Epithelial cell of proximal tubule (primary cell): Measurements from ENCODE around the gene MPZL2. TPM values are rescaled to one million over a fixed set of nuclear protein-coding genes. Genes with fewer than 3 reads are reported as not detected.

ENCODE experiments used
- DNase-seq: peaks from one replicate; pipeline ENCODE4 v3.0.0-alpha.2; 2011; ENCODE audit warnings: low read depth
- H3K4me3 ChIP-seq: 2 replicates; pipeline ENCODE4 v1.5.1; 2011; ENCODE audit warnings: low read depth, mild to moderate bottlenecking, low read length
- total RNA-seq: library from RNA; depleted of rRNA; stranded (reverse); fragments of >200 nt; gene quantifications from 2 replicates; pipeline ENCODE4 v1.2.3, GENCODE V29; 2015
- TF ChIP-seq, protein P1 (sequence below): conservative IDR thresholded peaks from 2 replicates; pipeline ENCODE4 v1.5.1; 2012; ENCODE audit warnings: low read depth, mild to moderate bottlenecking, low read length

MPZL2 gene
- total RNA-seq, 1 donor from 2014 or later, result 19.9 TPM

DNA sequence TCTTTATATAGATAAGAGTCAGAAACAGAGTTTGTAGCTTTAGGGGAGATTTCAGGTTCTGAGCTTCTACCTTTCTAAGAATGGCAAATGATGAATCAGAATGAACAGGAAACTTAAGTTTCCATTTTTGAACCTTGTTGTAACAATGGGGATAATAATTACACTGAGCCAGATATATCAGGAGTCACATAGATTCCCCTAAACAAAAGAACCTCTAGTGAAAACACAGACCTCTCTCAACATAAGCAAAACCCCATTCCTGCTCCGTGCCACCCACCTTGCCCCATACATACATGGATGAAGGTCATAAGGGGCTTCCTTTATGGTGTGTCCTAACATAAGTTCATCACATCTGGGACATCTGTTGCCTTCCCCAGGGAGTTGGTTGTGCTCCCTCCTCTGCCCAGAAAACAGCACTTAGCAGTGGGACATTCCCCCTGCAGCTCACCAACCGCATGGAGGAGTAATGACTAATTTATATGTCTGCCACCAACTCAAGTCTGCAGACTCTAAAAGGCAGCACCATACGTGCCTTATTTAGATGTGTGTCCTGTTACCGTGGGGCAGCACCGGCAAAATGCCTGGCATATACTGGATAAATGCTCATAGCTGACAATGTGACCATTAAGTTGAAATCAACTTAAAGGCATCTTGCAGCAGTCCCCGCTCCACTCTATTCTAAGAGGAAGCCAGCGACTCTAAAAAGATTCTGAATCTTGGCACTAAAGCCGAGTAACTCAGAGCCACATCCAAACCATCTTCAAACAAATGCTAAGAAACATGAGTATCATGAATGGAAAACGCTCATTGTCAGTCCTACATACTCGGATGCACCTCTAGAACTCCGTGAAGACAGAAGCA lies 47.2 kb downstream of the MPZL2 start:
- H3K4me3 ChIP-seq, result no peak overlapping the region
- no peak for DNase-seq
- TF ChIP-seq, protein P1, sequence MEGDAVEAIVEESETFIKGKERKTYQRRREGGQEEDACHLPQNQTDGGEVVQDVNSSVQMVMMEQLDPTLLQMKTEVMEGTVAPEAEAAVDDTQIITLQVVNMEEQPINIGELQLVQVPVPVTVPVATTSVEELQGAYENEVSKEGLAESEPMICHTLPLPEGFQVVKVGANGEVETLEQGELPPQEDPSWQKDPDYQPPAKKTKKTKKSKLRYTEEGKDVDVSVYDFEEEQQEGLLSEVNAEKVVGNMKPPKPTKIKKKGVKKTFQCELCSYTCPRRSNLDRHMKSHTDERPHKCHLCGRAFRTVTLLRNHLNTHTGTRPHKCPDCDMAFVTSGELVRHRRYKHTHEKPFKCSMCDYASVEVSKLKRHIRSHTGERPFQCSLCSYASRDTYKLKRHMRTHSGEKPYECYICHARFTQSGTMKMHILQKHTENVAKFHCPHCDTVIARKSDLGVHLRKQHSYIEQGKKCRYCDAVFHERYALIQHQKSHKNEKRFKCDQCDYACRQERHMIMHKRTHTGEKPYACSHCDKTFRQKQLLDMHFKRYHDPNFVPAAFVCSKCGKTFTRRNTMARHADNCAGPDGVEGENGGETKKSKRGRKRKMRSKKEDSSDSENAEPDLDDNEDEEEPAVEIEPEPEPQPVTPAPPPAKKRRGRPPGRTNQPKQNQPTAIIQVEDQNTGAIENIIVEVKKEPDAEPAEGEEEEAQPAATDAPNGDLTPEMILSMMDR, result no peak

DNA sequence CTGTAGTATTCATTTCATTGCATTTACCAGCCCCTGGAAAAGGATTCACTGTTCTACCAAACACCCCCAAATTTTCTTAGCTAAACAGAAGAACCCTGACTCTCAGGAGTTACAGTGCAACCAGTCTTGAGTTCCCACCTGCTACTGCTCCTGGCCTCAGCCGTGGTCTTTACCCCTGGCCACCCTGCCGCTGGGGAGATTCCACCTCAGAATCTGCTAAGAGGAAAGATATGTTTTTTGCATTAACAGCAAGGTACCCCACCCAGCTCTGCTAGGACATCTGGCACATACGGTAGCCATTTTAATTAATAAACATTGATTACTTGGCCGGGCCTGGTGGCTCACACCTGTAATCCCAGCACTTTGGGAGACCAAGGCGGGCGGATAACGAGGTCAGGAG lies 48.3 kb downstream of the MPZL2 start:
- TF ChIP-seq, protein P1, result no peak
- H3K4me3 ChIP-seq, result no peak overlapping the region

DNA sequence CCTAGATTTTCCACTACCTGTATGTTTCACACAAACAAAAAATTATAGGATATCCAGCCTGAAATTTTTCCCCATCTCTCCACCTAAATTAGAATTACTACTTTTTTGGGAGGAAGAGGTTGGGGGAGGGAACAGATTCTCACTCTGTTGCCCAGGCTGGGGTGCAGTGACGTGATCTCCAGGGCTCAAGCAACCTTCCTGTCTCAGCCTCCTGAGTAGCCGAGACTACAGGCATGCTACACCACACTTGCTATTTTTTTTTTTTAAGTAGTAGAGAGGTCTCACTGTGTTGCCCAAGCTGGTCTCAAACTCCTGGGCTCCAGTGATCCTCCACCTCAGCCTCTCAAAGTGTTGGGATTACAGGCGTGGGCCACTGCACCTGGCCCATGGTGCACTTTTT lies 48.8 kb downstream of the MPZL2 start:
- DNase-seq, result no peak
- H3K4me3 ChIP-seq, result no peak overlapping the region
- TF ChIP-seq, protein P1, result no peak

More for the DNA sequence above, 48.3 kb downstream of the MPZL2 start:
- no peak for DNase-seq

DNA sequence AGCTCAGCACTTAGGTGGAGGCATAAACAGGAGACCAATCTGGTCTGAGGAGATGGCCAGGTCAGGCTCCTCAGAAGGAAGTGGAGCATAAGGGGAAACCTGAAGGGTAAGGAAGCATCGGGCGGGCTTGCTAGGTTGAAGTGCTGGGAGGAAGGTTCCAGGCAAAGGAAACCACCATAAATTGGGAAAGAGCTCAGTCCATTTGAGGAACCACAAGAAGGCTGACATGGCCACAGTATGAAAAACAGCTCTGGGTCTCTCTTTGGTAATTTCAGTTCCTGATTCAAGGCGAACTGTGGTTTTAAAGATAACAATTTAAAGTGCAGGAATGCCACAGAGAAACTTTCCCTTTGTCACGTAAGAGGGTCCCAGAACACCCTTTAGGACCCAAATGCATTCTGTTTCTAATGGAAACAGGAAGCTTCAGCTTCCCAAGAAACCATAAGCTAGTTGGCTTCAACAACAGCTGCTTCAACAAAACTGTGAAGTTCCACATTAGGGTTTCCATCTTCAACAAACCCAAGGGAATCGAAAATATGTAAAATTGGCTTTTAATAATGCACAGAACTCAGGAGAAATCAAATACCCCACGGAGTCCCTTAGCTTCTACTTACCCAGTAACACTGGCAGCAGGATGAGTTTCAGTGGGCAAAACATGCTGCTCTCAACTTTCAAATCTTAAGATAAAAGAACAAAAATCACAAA lies 49.7 kb downstream of the MPZL2 start:
- H3K4me3 ChIP-seq, result no peak overlapping the region
- DNase-seq, result no peak
- TF ChIP-seq, protein P1, result no peak

GRCh38 chr11:118213781-118214180 lies 50.3 kb downstream of the MPZL2 start:
- H3K4me3 ChIP-seq, result no peak overlapping the region
- no peak for DNase-seq
- TF ChIP-seq, protein P1, result no peak

DNA sequence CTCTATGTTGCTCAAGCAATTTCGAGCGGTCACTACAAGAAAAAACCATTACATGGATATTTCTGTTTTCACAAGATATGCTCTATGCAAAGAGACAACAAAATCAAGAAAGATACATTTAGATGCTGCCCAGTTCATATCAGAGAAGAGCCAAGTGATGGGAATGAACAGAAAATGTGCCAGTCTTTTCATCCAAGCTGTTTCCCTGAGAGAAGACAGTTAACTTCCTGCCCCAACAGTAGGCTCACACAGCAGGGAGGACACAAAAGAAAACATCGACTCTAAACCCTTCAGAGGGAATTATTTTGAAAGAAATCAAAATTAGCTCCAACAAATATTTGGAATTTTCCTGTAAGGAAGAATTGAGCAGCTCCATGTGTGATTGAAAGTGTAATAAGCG lies 50.9 kb downstream of the MPZL2 start:
- TF ChIP-seq, protein P1, result no peak
- no peak for DNase-seq
- no peak overlapping the region for H3K4me3 ChIP-seq
